HG03060 (cell line): ENCODE data around the gene CLEC16A.
A peak's percentile ranks its signal among the peaks of the same experiment; 100 is the strongest.

Source experiments
- ATAC-seq: cut with Tn5 transposase; IDR thresholded peaks from one replicate; pipeline ENCODE4 v1.9.1; 2021; ENCODE audit warnings: low read depth, moderate number of reproducible peaks; ENCODE audit not compliant: unreplicated experiment

CLEC16A gene

DNA sequence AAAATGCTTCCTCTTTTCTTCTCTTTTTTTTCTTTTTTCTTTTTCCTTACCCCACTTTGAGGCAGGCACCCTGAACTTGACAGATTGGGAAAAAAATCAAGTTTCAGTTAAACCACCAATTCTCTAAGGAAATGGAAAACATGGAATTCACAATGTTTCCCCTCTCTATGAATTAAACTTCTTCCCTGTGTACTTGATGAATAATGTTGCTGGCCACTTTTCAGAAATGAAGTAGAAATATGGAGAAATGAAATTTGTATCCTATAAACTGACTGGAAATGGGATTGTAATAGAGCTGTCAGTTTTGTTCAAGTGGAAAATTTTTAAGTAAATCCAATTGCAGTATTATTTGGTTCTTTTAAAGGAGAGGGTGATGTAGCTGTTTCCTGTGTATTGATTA lies 129.8 kb downstream of the CLEC16A start:
- ATAC-seq = no peak

GRCh38 chr16:11075163-11075562 lies 130.8 kb downstream of the CLEC16A start:
- ATAC-seq = no peak

DNA sequence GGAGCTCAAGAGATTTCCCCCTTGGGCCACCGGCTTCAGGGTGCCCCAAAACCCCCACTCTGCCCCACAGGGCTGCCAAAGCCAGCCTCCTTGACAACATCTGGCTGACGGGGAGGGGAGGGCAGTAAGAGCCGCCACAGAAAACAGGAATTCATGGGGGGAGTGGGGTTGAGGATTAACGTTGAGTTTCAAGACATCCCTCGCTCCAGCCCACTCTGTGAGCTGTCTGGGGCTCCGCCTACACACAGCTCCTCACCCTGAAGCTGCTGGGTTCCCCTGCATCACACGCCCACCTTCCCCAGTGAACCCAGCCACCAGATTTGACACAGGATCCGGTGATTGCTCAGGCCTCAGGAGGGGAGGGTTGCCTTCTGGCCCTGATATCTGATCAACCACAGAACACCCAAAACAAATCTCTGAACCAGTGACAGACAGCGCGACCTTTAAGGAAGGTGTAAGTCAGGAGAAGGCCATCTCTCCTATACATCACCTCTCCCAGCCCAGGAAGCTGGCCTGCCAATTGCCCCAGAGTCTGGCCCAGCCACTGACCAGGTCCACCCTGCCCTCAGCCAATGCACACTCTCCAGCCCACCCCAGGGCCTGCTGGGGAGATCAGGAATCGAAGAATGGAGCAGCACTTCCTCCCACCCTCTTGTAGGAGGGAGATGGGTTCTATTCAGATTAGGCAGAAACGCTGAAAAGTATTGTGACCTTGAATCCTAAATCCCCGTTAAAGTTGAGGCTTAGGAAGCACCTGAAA lies 132.1 kb downstream of the CLEC16A start:
- ATAC-seq = peak; percentile 56

GRCh38 chr16:11078812-11079459 lies 134.6 kb downstream of the CLEC16A start:
- ATAC-seq = no peak

DNA sequence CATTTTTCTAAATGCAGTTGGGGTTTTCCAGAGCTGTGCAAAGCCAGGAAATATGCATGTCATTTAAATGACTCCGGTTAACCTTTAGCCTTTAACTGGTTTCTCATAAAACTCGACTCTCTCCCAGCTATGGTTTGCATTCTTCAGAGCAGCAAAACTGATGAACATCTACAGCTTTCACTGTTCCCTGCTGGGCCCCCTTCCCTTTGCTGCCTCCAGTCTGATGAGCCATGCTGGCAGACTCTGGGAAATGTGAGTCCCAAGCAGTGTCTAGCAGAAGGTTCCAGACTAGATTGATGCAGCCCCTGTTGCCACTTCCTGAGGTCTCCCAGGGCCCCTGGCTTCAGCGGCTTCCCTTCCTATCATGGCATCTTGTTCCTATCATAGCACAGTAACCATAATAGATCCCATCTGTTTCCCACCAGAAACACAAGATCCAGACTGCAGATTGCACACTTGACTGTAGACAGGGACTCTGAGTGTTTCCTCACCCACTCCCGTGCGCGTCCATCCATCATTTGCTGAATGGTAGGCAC lies 135.4 kb downstream of the CLEC16A start:
- no peak for ATAC-seq

DNA sequence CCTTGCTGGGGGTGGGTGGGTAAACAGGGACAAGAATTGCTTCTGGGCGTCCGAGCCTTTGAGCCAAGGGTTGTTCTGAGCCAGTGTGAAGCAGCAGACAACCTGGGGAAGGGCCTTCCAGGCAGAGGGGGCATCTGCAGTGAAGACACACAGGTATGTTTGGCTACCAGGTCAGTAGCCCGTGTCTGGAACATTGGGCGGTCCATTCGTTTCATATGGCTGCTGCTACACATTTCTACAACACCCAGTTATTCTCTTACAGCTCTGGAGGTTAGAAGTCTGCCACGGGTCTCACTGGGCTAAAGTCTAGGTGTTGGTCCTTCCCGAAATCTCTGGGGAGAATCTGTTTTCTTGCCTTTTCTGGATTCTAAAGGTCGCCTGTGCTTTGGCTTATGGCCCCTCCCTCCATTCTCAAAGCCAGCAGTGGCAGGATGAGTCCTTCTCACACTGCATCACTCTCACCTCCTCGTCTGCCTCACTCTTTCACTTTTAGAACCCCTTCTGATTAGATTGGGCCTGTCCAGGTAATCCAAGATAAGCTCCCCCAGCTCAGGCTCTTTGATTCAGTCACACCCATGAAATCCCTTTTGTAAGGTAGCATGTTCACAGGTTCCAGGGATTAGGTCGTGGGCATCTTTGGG lies 136.1 kb downstream of the CLEC16A start:
- ATAC-seq = no peak

- ATAC-seq = no peak
Measured at GRCh38 chr16:11080999-11081630, 136.8 kb downstream of the CLEC16A start.

GRCh38 chr16:11082108-11082859 lies 137.9 kb downstream of the CLEC16A start:
- no peak for ATAC-seq

DNA sequence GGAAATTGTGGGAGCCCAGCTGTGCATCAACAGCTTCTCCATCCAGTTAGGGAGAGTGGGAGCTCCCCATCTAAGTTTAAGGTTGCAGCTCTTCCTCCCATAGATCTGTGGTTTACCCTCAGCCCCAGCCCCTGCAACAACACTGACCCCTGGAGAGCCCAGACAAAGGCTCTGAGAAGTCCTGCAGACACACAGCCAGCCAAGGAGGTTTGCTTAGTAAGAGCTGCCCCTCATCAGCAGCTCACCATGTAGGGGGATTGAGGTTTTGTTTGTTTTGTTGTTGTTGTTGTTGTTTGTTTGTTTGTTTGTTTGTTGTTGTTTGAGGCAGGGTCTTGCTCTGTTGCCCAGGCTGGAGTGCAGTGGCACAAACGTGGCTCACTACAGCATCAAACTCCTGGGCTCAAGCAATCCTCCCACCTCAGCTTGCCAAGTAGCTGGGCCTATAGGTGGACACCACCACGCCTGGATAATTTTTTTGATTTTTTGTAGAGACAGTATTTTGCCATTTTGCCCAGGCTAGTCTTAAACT lies 138.6 kb downstream of the CLEC16A start:
- no peak for ATAC-seq

DNA sequence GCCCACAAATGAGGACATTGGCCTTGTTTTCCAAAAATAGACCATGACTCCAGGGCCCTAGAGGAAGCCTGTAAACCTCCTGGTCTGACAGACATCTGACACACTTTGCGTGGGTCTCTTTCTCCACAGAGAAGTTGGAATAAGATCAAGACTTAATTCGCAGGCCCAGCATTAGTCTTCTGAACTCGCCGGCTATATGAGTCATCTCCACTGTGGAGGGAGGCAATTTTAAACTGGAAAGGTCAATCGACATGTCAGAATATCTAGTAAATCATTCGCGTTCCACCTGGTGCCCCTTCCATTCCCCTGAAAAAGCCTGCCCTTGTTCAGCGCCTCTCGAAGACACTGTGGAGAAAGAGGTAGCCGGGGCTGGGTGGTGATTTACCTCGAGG lies 140.1 kb downstream of the CLEC16A start:
- ATAC-seq = no peak

DNA sequence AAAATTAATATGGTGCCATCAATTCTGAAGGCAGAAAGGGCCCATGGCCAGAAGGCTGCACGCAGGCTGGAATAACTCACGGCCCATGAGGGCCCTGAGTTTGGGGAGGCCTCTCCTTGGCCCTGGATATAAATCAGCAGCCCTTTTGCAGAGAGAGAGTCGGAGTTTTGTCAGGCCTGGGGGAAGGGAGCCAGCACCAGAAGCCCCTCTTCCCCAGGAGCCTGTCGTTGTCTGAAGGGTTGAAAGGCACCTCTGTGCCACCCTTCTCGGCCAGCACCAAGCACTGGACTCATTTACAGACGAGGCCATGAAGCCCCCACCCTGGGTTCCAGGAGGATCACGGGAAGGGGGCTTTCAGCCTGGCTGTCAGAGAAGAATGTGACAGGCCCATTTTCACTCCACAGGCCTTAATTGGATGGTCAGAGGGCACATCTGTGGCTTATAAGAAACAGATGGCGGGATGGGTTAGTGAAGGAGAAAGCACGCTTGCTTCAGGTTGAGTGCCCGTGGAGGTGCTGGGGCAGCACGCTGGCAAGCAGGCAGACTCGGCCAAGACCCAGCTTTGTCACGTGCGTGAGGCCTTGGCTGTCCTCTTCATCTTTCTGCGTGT lies 140.6 kb downstream of the CLEC16A start:
- no peak for ATAC-seq

DNA sequence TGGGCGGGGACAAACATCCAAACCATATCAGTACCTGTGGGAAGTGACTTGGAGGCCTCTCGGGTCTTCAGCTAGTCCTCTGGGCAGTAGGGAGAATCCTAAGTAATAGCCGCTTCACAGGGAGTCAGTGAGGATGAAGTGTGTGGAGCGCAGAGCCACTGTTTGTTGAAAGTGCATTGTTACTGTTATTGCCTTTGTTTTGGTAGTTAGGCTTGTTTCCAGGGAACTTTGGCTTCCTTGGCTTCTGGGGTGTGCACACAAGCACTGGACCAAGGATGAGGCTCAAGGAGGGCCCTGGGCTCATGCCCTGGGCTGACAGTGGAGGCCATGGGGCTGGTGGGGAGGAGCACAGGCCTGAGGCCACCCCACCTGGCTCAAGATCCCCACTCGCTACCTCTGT lies 141.6 kb downstream of the CLEC16A start:
- no peak for ATAC-seq

DNA sequence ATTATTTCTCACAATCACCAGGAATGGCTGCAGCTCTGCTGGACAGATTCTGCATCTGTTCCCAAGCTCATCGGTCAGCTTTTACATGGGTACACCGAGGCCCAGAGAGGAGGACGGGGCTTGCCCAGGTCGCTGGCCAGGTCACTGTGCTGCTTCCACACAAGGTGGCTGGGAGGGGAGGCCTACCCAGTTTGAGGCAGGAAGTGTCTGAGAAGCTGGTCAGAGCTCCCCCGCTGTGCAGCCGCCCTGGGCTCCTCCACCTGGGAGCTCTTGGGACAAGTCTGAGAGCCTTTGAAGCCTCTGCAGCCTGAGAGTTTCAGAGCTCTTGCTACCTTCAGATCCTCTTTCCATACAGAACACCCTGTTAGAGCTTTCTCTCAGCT lies 143.3 kb downstream of the CLEC16A start:
- no peak for ATAC-seq

- ATAC-seq = no peak
Measured at GRCh38 chr16:11088074-11088730, 143.8 kb downstream of the CLEC16A start.

- ATAC-seq = no peak
Measured at GRCh38 chr16:11088831-11089230, 144.5 kb downstream of the CLEC16A start.

- no peak for ATAC-seq
Measured at GRCh38 chr16:11089504-11090124, 145.2 kb downstream of the CLEC16A start.

DNA sequence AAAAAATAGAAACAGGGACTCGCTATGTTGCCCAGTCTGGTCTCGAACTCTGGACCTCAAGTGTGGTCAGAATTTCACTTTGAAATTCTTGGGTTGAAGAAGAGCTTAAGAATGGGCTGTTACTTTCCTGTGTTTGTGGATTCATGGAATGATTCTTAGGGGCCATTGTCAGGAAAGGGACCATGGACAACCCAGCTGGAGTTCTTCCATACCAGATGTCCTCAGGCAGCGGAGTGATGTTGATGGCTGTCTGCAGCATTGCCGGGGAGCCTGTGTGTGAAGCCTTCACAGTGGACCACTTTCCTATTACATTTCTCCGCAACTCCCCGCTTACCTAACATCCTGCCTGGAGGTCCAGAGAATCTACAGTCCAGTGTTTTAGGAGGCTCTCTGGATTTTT lies 145.9 kb downstream of the CLEC16A start:
- ATAC-seq = no peak

DNA sequence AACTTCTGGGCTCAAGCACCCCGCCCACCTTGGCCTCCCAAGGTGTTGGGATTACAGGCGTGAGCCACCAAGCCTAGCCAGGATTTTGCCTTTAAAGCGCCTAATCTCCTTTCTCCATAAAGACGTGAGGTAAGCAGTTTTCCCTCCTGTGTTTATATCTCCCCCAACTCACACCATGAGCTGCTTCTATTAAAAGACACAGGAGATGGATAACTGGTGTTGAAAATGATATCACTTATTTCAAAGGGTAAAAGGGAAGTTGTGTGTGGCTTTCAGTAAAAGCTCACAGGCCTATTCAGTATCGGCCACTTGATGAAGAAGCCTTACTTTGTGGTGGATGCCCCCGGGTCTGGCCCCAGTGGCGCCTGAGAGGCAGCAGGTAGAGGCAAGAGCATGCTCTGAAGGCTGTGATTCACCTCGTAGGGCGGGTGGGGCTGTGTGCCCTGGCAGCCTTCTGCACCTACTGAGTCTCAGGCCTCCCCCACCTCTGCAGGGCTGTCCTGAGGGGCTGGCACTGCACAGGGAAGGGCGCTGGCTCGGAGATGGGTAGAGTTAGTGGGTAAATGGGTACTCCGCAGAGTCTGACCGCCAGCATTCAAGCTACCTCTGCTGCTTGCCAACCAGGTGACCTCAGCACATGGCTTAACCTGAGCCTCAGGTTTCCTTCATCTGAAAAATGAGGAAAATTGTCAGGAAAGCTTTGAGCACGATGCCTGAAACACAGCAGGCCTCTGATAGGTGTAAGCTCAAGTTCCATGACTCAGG lies 146.8 kb downstream of the CLEC16A start:
- no peak for ATAC-seq
